Gastrocnemius medialis (tissue), 4 donors: ENCODE results near the gene CDKL4. TPM values are rescaled to one million over a fixed set of nuclear protein-coding genes. Genes with fewer than 3 reads are reported as not detected.
A peak's percentile ranks its signal among the peaks of the same experiment; 100 is the strongest.

Experiments
- ATAC-seq, 2 donors: fragments of 150-250 bp; one replicate each; pipeline ENCODE4 v1.9.1; 2016
- DNase-seq, 2 donors: peaks; one replicate each; pipeline ENCODE4 v3.0.0-alpha.2; 2019
- H3K27ac ChIP-seq, 4 donors: fragments of 200-600 bp; sonication (generic); 1 replicate in 1 of 4; 2 replicates in 3 of 4; pipeline ENCODE4 v1.5.1; 2016 to 2018; ENCODE audit warnings: mild to moderate bottlenecking in 2 of 4, moderate library complexity in 1 of 4
- H3K27me3 ChIP-seq, 3 donors: fragments of 200-600 bp; sonication (generic) in 2 of 3; 1 replicate in 1 of 3; 2 replicates in 2 of 3; pipeline versions ENCODE4 v1.5.1 to v1.6.0; 2016 to 2019; ENCODE audit warnings: mild to moderate bottlenecking in 1 of 3, moderate library complexity in 1 of 3
- H3K36me3 ChIP-seq, 2 donors: fragments of 200-600 bp; sonication (generic) in 1 of 2; one replicate each; pipeline ENCODE4 v1.5.1; 2017 to 2018
- H3K4me1 ChIP-seq, 2 donors: fragments of 200-600 bp; sonication (generic) in 1 of 2; one replicate each; pipeline ENCODE4 v1.5.1; 2016 to 2017; ENCODE audit warnings: mild to moderate bottlenecking in 2 of 2
- H3K4me3 ChIP-seq, 4 donors: fragments of 200-600 bp; sonication (generic) in 3 of 4; 1 replicate in 1 of 4; 2 replicates in 3 of 4; pipeline ENCODE4 v1.5.1; 2016 to 2019; ENCODE audit warnings: mild to moderate bottlenecking in 2 of 4
- H3K9me3 ChIP-seq, 3 donors: fragments of 200-600 bp; sonication (generic) in 2 of 3; 1 replicate in 1 of 3; 2 replicates in 2 of 3; pipeline ENCODE4 v1.5.1; 2016 to 2019
- CTCF ChIP-seq, 5 experiments: fragments of 450-650 bp in 3 of 5; fragments of 200-600 bp in 2 of 5; sonication (generic) in 2 of 5; IDR thresholded peaks in 4 of 5; conservative IDR thresholded peaks in 1 of 5; 1 replicate in 4 of 5; 2 replicates in 1 of 5; pipeline ENCODE4 v1.5.1; 2016 to 2019; ENCODE audit warnings: antibody characterized with exemption in 5 of 5, mild to moderate bottlenecking in 3 of 5, moderate library complexity in 3 of 5
- POLR2A ChIP-seq, 2 donors: fragments of 450-650 bp; IDR thresholded peaks; one replicate each; pipeline ENCODE4 v1.6.1; 2017; ENCODE audit warnings: antibody characterized with exemption in 2 of 2, mild to moderate bottlenecking in 2 of 2, moderate library complexity in 2 of 2
- in situ Hi-C, 4 donors: fragments of 200-750 bp; cut with MboI; loops; one replicate each; pipeline versions ENCODE4 v1.15.0 to v1.8.0; 2017; ENCODE audit warnings: low sequenced_read_pairs in 4 of 4
- intact Hi-C: fragments of 100-400 bp; cut with DNase I; formaldehyde crosslinking; loops from one replicate; pipeline ENCODE4 v1.15.1; 2023; ENCODE audit warnings: low total_unique reads
- total RNA-seq, 4 donors: library from RNA; depleted of rRNA; stranded (reverse); fragments of >200 nt; gene quantifications; one replicate each; pipeline versions ENCODE4 v1.1.0 to v1.2.3, GENCODE V29; 2016

Gene CDKL4
- total RNA-seq, 4 donors from 2014 or later = 0.36 to 1.1 TPM; not detected in 2

GRCh38 chr2:39146630-39147029, 97.1 kb downstream of the CDKL4 start:
- no peak for ATAC-seq
- Histone ChIP-seq H3K4me3 (no peak overlapping the region), H3K27ac (peak overlapping the region; percentile 0 to 73 (median 48)), H3K36me3 (no peaks in the 10 kb centered on the region), H3K27me3 (no peaks in the 10 kb centered on the region), H3K4me1 (peaks cover 7 to 16% of the 10 kb centered on the region in 2 donors), H3K9me3 (no peaks in the 10 kb centered on the region)
- DNase-seq = no peak
- TF ChIP-seq CTCF (IDR thresholded peaks at IDR 0.05 in 4 of 5, conservative IDR thresholded peaks at IDR 0.05 in 1 of 5) = no peak
- TF ChIP-seq POLR2A (IDR thresholded peaks at IDR 0.05) = no peak
- intact Hi-C loops = no loop called here
- in situ Hi-C loops = no loop called here

GRCh38 chr2:39145906-39146421, 97.8 kb downstream of the CDKL4 start:
- DNase-seq = peak; percentile 72 to 88
- Histone ChIP-seq H3K36me3 (no peaks in the 10 kb centered on the region), H3K27ac (peak overlapping the region; percentile 8 to 73 (median 62)), H3K27me3 (no peaks in the 10 kb centered on the region), H3K4me3 (no peak overlapping the region), H3K4me1 (peaks cover 13 to 22% of the 10 kb centered on the region in 2 donors), H3K9me3 (no peaks in the 10 kb centered on the region)
- intact Hi-C loops = no loop called here
- no peak for TF ChIP-seq CTCF (IDR thresholded peaks at IDR 0.05 in 4 of 5, conservative IDR thresholded peaks at IDR 0.05 in 1 of 5)
- no peak for TF ChIP-seq POLR2A (IDR thresholded peaks at IDR 0.05)
- peak; percentile 91 to 95 for ATAC-seq
- in situ Hi-C loops = no loop called here

GRCh38 chr2:39144416-39144815, 99.4 kb downstream of the CDKL4 start:
- TF ChIP-seq POLR2A (IDR thresholded peaks at IDR 0.05) (no peak), CTCF (IDR thresholded peaks at IDR 0.05 in 4 of 5, conservative IDR thresholded peaks at IDR 0.05 in 1 of 5) (no peak)
- no peak for ATAC-seq
- in situ Hi-C loops = no loop called here
- intact Hi-C loops = no loop called here
- H3K4me1 ChIP-seq = peaks cover 17 to 35% of the 10 kb centered on the region in 2 donors
- H3K27ac ChIP-seq = peak overlapping the region in 1 of 4 donors; percentile 54
- no peak for DNase-seq
- no peak overlapping the region for H3K4me3 ChIP-seq
- H3K36me3 ChIP-seq = no peaks in the 10 kb centered on the region
- H3K9me3 ChIP-seq = no peaks in the 10 kb centered on the region
- H3K27me3 ChIP-seq = no peaks in the 10 kb centered on the region

- in situ Hi-C loops (no loop called here), intact Hi-C loops (no loop called here)
- Histone ChIP-seq H3K27ac (peak overlapping the region; percentile 71 to 84 (median 78)), H3K36me3 (no peaks in the 10 kb centered on the region), H3K27me3 (no peaks in the 10 kb centered on the region), H3K4me3 (no peak overlapping the region), H3K4me1 (peaks cover 17 to 35% of the 10 kb centered on the region in 2 donors), H3K9me3 (no peaks in the 10 kb centered on the region)
- DNase-seq (no peak), ATAC-seq (no peak)
- TF ChIP-seq CTCF (IDR thresholded peaks at IDR 0.05 in 4 of 5, conservative IDR thresholded peaks at IDR 0.05 in 1 of 5) = no peak
- TF ChIP-seq POLR2A (IDR thresholded peaks at IDR 0.05) = no peak
Observed at GRCh38 chr2:39142904-39143605, 100.7 kb downstream of the CDKL4 start.
